Measurements from ENCODE around the gene TTC7B.

Gene TTC7B

GRCh38 chr14:90575781-90576180 lies 240.4 kb downstream of the TTC7B start:
- TF ChIP-seq, protein P1, sequence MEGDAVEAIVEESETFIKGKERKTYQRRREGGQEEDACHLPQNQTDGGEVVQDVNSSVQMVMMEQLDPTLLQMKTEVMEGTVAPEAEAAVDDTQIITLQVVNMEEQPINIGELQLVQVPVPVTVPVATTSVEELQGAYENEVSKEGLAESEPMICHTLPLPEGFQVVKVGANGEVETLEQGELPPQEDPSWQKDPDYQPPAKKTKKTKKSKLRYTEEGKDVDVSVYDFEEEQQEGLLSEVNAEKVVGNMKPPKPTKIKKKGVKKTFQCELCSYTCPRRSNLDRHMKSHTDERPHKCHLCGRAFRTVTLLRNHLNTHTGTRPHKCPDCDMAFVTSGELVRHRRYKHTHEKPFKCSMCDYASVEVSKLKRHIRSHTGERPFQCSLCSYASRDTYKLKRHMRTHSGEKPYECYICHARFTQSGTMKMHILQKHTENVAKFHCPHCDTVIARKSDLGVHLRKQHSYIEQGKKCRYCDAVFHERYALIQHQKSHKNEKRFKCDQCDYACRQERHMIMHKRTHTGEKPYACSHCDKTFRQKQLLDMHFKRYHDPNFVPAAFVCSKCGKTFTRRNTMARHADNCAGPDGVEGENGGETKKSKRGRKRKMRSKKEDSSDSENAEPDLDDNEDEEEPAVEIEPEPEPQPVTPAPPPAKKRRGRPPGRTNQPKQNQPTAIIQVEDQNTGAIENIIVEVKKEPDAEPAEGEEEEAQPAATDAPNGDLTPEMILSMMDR (IDR thresholded peaks at IDR 0.05; ENCODE audit: borderline replicate concordance, insufficient read depth, low read depth, low read length): no peak
- H3K4me3 ChIP-seq (ENCODE audit: low read depth, low read length): no peak overlapping the region

- TF ChIP-seq, protein P1 (IDR thresholded peaks at IDR 0.05; ENCODE audit: borderline replicate concordance, insufficient read depth, low read depth, low read length): no peak
- no peak overlapping the region for H3K4me3 ChIP-seq (ENCODE audit: low read depth, low read length)
Measured at GRCh38 chr14:90575336-90575735, 240.9 kb downstream of the TTC7B start.

DNA sequence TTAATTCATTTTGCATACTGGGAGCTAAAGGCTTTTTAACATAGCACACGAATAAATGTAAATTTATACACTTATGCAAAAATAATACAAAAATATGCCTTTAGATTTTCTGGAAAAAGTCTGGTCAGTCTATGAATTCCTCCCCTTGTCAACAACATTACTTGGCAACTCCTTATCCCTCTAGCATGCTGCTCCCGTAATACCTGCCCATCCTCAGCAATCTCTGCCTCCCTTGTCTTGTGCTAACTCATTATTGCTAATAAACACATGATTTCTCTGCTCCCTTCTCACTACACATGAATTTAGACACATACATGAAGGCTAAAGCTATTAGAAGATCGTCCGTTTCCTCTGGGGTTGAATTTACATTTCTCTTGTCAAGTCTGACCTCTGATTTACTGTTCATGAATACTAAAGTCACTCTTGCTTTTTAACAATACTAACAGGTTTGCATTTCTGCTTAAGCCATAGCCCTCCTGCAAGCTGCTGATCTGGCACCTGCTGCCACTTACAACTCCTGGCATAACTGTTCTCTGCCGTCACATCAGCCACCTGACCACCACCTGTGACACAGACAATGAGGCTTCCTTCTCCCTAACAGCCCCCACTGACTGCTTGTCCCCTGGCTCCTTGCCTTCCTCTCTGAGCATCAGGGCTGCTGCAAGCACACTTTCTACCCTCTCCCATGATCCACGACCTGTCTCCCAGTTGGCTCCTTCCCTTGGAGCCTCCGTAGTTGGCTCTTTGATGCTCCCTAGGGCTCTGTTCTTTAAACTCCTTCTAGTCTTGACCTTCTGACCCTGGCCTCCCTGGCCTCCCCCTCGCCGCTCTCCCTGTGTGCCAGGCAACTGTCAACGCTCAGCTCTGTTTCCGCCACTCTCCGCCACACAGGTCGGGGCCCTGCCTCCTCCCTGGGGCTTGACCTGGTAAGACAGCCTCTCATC lies 241.8 kb downstream of the TTC7B start:
- TF ChIP-seq, protein P1 (IDR thresholded peaks at IDR 0.05; ENCODE audit: borderline replicate concordance, insufficient read depth, low read depth, low read length): no peak

DNA sequence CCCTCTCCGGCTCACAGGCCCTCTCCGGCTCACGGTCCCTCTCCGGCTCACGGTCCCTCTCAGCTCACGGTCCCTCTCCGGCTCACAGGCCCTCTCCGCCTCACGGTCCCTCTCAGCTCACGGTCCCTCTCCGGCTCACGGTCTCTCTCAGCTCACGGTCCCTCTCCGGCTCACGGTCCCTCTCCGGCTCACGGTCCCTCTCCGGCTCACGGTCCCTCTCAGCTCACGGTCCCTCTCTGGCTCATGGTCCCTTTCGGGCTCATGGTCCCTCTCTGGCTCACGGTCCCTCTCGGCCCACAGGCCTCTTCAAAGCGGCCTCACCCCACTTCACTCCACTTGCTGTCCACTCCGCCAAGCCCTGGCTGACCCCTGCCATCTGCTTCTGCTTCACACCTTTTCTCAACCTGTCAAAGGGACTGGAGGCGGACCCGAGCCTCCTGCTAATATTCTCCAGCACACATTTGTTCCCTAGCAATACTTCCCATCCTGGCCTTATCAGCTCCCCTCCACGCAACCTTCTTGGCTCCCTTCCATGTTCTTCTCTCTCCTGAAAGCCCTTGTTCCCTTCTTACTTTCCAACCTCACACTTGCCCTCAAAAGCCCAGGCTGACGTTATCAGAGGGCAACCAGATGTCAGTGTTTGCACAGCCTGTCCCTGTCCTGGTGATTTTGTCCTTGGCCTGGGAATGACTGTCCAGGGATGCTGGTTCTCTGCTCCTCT lies 242.7 kb downstream of the TTC7B start:
- TF ChIP-seq, protein P1 (IDR thresholded peaks at IDR 0.05; ENCODE audit: borderline replicate concordance, insufficient read depth, low read depth, low read length): no peak

More for the DNA sequence above, 241.8 kb downstream of the TTC7B start:
- no peak overlapping the region for H3K4me3 ChIP-seq (ENCODE audit: low read depth, low read length)

DNA sequence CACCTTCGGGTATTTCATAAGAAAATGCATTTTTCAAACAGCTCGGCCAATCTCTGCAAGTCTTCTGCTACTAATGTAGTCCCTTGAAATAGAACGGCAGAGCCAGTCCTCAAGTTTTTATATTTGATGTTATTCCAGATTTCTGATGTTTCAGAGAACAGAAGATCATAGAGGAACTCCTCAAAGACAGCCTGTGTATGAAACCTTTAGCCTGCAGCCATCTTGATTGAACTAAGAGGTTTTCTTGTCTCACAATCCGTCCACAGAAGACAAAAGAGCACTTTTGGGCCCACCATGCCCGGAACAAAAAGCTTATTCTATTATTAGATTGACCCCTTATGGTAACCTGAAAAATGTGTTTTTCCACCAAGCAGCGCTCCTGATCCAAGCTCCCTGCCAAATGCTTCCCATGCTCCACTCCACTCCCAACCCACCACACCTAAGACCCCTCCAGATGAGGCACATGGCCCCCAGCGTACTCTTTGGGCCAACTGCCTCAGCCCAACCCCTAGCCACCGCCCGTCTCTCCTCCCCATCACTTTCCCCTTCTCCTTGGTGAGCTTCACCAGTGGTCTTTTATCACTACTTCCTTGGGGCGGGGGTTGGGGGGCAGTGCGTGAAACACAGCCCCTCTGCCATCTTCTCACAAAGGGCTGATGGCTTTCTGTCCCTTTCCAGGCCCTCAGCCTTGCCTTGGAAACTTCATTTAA lies 243.6 kb downstream of the TTC7B start:
- no peak overlapping the region for H3K4me3 ChIP-seq (ENCODE audit: low read depth, low read length)
- TF ChIP-seq, protein P1 (IDR thresholded peaks at IDR 0.05; ENCODE audit: borderline replicate concordance, insufficient read depth, low read depth, low read length): no peak

More for the DNA sequence above, 242.7 kb downstream of the TTC7B start:
- H3K4me3 ChIP-seq (ENCODE audit: low read depth, low read length): no peak overlapping the region

- TF ChIP-seq, protein P1 (IDR thresholded peaks at IDR 0.05; ENCODE audit: borderline replicate concordance, insufficient read depth, low read depth, low read length): no peak
- no peak overlapping the region for H3K4me3 ChIP-seq (ENCODE audit: low read depth, low read length)
Measured at GRCh38 chr14:90571149-90571947, 244.9 kb downstream of the TTC7B start.
